Smooth muscle cell (in vitro differentiated cells): Measurements from ENCODE around the gene SFXN2. TPM values are rescaled to one million over a fixed set of nuclear protein-coding genes. Genes with fewer than 3 reads are reported as not detected.

ENCODE experiments used
- DNase-seq: peaks from one replicate; lab custom pipeline; 2025; ENCODE audit not compliant: unreplicated experiment; lab: John Stamatoyannopoulos, UW
- H2AFZ ChIP-seq: fragments of 200-600 bp; sonication (generic); 2 replicates; pipeline ENCODE4 v1.6.0; 2016; ENCODE audit warnings: antibody characterized with exemption, low read depth, mild to moderate bottlenecking
- H3F3A ChIP-seq: fragments of 200-600 bp; sonication (generic); 2 replicates; pipeline ENCODE4 v1.6.0; 2017; ENCODE audit warnings: antibody characterized with exemption, low read depth
- H3K27ac ChIP-seq: fragments of 200-600 bp; sonication (generic); 2 replicates; pipeline ENCODE4 v1.5.1; 2016; ENCODE audit warnings: low read depth, mild to moderate bottlenecking
- H3K27me3 ChIP-seq: fragments of 200-600 bp; sonication (generic); 2 replicates; pipeline ENCODE4 v1.6.1; 2016; ENCODE audit warnings: low read depth, mild to moderate bottlenecking
- H3K36me3 ChIP-seq: fragments of 200-600 bp; sonication (generic); 2 replicates; pipeline ENCODE4 v1.5.1; 2016; ENCODE audit warnings: low read depth
- H3K4me1 ChIP-seq: fragments of 200-600 bp; sonication (generic); 2 replicates; pipeline ENCODE4 v1.5.1; 2016; ENCODE audit warnings: low read depth
- H3K4me2 ChIP-seq: fragments of 200-600 bp; sonication (generic); 2 replicates; pipeline ENCODE4 v1.6.0; 2016; ENCODE audit warnings: mild to moderate bottlenecking
- H3K4me3 ChIP-seq: fragments of 200-600 bp; sonication (generic); 2 replicates; pipeline ENCODE4 v1.5.1; 2016; ENCODE audit warnings: mild to moderate bottlenecking
- H3K79me2 ChIP-seq: fragments of 200-600 bp; sonication (generic); 2 replicates; pipeline ENCODE4 v1.6.0; 2016; ENCODE audit warnings: low read depth, mild to moderate bottlenecking
- H3K9ac ChIP-seq: fragments of 200-600 bp; sonication (generic); 2 replicates; pipeline ENCODE4 v1.6.0; 2016; ENCODE audit warnings: low read depth
- H3K9me3 ChIP-seq: fragments of 200-600 bp; sonication (generic); replicated peaks from 2 replicates; pipeline ENCODE4 v1.5.1; 2016; ENCODE audit warnings: low read depth
- H4K20me1 ChIP-seq: fragments of 200-600 bp; sonication (generic); 2 replicates; pipeline ENCODE4 v1.6.0; 2016; ENCODE audit warnings: low read depth
- CTCF ChIP-seq: fragments of 200-600 bp; sonication (generic); IDR thresholded peaks from 2 replicates; pipeline ENCODE4 v1.5.1; 2017; ENCODE audit warnings: borderline replicate concordance, mild to moderate bottlenecking, antibody characterized with exemption; ENCODE audit not compliant: insufficient read depth, poor library complexity, severe bottlenecking
- WGBS: methylation state at CpG from one replicate; pipeline ENCODE4 v1.1.7; 2016; ENCODE audit warnings: low lambda C conversion rate; 5-methylcytosine and 5-hydroxymethylcytosine counted together
- polyA plus RNA-seq: library from polyadenylated mRNA; unstranded; fragments of >200 nt; fragmentation: Nextera tagmentation; extraction: Ambion mirVana; gene quantifications from 2 replicates; pipeline ENCODE4 v1.2.1, GENCODE V29; 2016
- total RNA-seq: library from RNA; depleted of rRNA; stranded (reverse); fragments of >200 nt; gene quantifications from 2 replicates; pipeline ENCODE4 v1.2.3, GENCODE V29; 2014

The SFXN2 gene
- total and polyA plus RNA-seq, 2 experiments from 2014 or later = 2.0 to 2.9 TPM

GRCh38 chr10:102776779-102777456 lies 62.5 kb downstream of the SFXN2 start:
- Histone ChIP-seq H3K9me3 (no peaks in the 10 kb centered on the region), H4K20me1 (peaks cover 40% of the 10 kb centered on the region), H3K27ac (peak overlapping the region; percentile 99), H3K4me3 (peak overlapping the region; percentile 46), H3K36me3 (no peaks in the 10 kb centered on the region), H3K79me2 (peaks cover 10% of the 10 kb centered on the region), H3K4me1 (peaks cover 58% of the 10 kb centered on the region), H2AFZ (no peak overlapping the region), H3K27me3 (no peaks in the 10 kb centered on the region), H3K4me2 (peak overlapping the region; percentile 88), H3K9ac (peak overlapping the region; percentile 96), H3F3A (peaks cover 46% of the 10 kb centered on the region)
- 0% methylated on average over 9 of the region's 9 CpGs for WGBS
- no peak for TF ChIP-seq CTCF
- DNase-seq = no peak

GRCh38 chr10:102777711-102778453 lies 63.4 kb downstream of the SFXN2 start:
- WGBS = 38% methylated on average over 17 of the region's 17 CpGs
- Histone ChIP-seq H3K79me2 (peaks cover 10% of the 10 kb centered on the region), H3K36me3 (no peaks in the 10 kb centered on the region), H3K4me3 (peak overlapping the region; percentile 46), H3K4me2 (peak overlapping the region; percentile 88), H4K20me1 (peaks cover 49% of the 10 kb centered on the region), H2AFZ (no peak overlapping the region), H3K27ac (peak overlapping the region; percentile 99), H3K9me3 (no peaks in the 10 kb centered on the region), H3F3A (peaks cover 53% of the 10 kb centered on the region), H3K9ac (peak overlapping the region; percentile 96), H3K4me1 (peaks cover 61% of the 10 kb centered on the region), H3K27me3 (no peaks in the 10 kb centered on the region)
- DNase-seq = no peak
- TF ChIP-seq CTCF = no peak

- H2AFZ ChIP-seq = no peak overlapping the region
- no peaks in the 10 kb centered on the region for H3K36me3 ChIP-seq
- H3K27ac ChIP-seq = peak overlapping the region; percentile 99
- H3K27me3 ChIP-seq = no peaks in the 10 kb centered on the region
- no peak overlapping the region for H3K4me3 ChIP-seq
- peaks cover 58% of the 10 kb centered on the region for H4K20me1 ChIP-seq
- H3K79me2 ChIP-seq = peaks cover 11% of the 10 kb centered on the region
- peak overlapping the region; percentile 10 for H3K9ac ChIP-seq
- WGBS = 37% methylated on average over 2 of the region's 2 CpGs
- peaks cover 51% of the 10 kb centered on the region for H3F3A ChIP-seq
- TF ChIP-seq CTCF = no peak
- H3K4me2 ChIP-seq = peak overlapping the region; percentile 88
- no peak for DNase-seq
- H3K9me3 ChIP-seq = no peaks in the 10 kb centered on the region
- peaks cover 63% of the 10 kb centered on the region for H3K4me1 ChIP-seq
Observed at GRCh38 chr10:102778781-102779180, 64.3 kb downstream of the SFXN2 start.
